ENCODE results near the gene PGP.
A peak's percentile ranks its signal among the peaks of the same experiment; 100 is the strongest.

Gene PGP

GRCh38 chr16:2237493-2238149 lies 23.0 kb upstream of the PGP start:
- no peak for DNase-seq

- no peak for DNase-seq
Measured at GRCh38 chr16:2237102-2237482, 22.5 kb upstream of the PGP start.

DNA sequence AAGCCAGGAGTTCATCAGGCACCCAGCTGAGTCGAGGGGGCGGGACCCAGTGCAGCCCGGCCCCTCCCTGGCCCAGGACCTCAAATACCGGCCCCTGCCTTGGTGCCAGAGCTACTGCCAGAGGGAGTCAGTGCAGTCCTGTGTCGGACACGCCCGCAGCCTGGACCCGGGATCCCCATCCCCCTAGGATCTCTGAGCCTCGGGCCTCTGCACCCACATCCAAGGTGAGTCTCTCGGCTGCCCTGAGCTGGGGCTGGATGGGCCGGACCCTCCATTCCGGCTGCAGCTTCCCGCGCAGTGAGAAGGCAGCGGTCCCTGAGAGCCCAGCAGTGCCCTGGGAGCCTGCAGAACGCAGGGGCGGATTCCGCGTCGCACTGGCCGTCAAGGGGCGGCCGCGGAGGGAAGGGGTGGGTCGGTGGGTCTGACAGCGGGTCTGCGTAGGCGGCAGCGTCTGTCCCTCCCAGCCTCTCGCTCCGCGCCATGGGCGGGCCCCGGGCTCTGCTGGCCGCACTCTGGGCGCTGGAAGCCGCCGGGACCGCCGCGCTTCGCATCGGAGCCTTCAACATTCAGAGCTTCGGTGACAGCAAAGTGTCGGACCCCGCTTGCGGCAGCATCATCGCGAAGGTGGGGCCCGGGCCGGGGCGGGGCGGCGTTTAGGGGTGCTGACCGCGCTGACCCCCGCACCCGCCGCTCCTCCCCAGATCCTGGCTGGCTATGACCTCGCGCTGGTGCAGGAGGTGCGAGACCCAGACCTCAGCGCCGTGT lies 21.9 kb upstream of the PGP start, which contains the start of gene DNASE1L2:
TSS of gene DNASE1L2 (plus strand) at position 108 of the 765 bp plus-strand sequence. CDS start at position 481, 373 bp downstream.
- peak in 1 of 2 donors; percentile 6 for DNase-seq

DNA sequence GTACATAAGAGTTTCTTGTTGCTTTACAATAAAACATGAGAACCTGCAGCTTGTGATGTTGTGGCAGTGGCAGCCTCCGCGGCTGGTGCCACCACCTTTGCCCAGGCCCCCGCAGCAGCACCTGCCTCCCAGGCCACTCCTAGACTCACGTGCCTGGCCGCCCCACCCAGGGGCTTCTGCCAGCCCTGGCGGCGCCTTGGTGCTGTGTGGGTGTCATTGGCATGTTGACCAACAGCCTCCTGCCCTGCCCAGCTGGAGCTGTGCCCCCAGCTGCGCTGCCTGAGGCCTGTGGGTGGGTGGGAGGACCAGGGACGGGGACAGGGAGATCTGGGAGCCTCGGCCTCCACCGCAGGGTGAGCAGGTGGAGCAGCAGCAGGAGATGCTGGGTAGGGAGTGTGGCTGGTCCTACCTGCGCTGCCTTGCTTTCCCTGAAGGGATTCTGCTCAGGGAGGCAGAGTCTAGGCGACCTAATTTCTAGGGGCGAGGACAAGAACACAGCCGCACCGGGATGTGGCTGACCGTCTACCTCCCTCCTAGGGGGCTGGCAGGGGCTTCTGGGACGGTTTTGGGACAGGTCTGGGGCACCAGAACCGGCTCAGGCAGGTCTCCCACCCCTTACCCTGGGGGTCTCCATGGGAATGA lies 21.2 kb upstream of the PGP start:
- no peak for DNase-seq

- DNase-seq, result no peak
Measured at GRCh38 chr16:2235234-2235651, 20.6 kb upstream of the PGP start.

GRCh38 chr16:2234813-2235170 lies 20.2 kb upstream of the PGP start:
- no peak for DNase-seq

DNA sequence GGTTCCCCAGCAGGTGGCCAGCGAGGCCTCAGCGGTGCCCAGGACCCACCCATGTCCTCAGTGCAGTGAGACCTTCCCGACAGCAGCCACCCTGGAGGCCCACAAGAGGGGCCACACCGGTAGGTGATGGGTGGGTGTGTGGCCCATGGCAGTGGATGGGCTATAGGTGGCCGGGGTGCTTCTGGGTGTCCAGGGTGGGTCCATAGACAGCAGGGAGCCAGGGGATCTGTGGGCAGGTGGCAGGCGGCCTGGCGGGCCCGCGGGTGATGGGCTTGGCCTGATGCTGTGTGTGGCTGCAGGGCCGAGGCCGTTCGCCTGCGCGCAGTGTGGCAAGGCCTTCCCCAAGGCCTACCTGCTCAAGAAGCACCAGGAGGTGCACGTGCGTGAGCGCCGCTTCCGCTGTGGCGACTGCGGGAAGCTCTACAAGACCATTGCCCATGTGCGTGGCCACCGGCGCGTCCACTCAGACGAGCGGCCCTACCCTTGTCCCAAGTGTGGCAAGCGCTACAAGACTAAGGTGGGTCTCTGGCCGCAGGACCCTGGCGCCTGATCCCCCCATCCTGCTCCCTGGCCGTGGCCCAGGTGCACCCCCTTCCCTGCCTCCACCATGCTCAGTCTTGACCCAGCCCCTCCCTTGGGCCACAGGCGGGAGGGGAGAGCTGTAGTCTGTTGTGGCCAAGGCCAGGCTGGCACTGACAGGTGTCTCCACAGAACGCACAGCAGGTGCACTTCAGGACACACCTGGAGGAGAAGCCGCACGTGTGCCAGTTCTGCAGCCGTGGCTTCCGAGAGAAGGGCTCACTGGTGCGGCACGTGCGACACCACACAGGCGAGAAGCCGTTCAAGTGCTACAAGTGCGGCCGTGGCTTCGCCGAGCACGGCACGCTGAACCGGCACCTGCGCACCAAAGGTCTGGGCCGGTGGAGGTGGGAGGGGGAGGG lies 19.5 kb upstream of the PGP start:
- DNase-seq, result no peak

GRCh38 chr16:2233046-2233775 lies 18.6 kb upstream of the PGP start:
- DNase-seq, result no peak

DNA sequence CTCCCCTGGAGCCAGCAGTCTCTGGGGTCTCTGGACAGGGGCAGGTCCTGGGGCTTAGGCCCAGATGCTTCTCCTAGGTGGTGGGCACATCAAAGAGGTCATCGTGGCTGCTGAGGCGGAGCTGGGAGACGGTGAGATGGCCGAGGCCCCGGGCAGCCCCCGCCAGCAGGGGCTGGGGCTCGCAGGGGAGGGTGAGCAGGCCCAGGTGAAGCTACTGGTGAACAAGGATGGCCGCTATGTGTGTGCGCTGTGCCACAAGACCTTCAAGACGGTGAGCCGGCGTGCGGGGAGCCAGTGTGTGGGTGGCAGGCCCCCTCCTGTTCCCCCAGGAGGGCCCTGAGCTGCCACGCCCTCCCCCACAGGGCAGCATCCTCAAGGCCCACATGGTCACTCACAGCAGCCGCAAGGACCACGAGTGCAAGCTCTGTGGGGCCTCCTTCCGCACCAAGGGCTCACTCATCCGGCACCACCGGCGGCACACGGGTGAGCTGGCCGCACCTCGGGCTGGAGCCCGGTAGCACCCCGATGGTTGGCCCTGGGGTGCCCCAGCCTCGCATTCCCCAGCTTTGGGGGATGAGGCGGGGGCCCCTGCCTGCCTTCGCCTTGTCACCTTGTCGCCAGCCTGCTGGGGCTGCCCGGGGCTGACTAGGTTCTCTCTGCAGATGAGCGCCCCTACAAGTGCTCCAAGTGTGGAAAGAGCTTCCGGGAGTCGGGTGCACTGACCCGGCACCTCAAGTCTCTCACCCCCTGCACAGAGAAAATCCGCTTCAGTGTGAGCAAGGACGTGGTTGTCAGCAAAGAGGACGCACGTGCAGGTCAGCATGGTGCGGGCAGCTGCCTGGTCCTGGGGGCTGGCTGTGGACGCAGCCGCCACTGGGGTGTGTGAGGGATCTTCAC lies 17.7 kb upstream of the PGP start:
- no peak for DNase-seq

DNA sequence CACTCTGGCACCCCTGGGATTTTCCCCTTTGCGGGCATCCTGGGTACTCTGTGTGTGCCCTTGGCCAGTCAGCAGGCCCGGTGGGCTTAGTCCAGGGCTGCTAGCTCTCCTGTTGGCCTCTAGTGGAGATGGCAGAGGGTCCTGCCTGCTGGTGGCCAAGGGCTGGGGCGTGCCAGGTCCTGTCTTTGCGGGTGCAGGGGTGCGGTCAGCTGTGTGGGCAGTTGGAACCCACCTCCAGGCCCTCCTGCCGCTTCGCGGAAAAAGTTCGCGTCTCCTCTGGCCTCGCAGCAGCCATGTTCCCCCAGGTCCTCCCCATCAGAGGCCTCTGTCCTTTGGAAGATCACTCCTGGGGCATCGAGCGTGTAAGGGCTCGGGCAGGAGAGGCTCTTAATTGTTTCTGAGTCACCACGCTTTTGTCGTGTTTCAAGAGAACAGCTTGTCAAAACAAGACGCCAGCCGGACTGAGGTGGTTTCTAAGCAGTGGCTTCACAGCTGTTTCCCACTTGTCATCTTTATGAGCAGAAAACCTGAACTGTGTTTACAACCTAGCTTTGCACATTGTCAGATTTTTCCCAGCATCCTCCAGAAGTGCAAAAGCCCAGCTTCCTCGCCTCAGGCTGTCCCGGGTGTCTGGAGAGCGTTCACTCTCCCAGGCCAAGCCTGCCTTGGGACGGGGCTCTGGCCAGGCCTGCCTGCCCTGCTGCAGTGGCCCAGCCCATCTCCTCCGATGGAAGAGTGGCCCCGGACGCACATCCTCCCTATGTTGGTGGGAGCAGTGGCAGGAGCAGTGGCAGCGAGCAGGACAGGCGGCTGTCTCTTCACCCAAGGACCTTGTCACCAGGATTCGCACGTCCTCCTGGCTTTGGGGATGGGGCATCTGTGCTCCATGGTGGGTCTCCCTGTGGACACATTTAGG lies 16.6 kb upstream of the PGP start:
- DNase-seq, result no peak

DNA sequence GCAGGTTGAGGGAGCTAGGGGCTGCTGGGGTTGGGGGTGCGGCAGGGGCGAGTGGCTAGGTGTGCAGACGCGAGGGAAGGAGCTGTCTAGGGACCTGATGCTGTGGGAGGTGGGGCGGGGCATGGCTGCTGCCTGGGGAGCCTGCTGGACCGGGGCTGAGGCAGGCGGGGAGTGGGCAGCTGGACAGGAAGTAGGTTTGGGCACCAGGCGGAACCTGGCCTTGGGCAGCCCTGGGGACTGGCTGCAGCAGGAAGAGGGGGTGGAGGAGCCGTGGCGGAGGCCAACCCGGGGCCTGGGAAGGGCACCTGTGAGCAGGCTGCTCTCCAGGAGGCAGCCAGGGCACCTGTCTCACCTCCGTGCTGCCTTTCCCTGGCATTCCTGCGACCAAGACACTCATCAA lies 15.7 kb upstream of the PGP start:
- DNase-seq, result peak in 1 of 2 donors; percentile 57

DNA sequence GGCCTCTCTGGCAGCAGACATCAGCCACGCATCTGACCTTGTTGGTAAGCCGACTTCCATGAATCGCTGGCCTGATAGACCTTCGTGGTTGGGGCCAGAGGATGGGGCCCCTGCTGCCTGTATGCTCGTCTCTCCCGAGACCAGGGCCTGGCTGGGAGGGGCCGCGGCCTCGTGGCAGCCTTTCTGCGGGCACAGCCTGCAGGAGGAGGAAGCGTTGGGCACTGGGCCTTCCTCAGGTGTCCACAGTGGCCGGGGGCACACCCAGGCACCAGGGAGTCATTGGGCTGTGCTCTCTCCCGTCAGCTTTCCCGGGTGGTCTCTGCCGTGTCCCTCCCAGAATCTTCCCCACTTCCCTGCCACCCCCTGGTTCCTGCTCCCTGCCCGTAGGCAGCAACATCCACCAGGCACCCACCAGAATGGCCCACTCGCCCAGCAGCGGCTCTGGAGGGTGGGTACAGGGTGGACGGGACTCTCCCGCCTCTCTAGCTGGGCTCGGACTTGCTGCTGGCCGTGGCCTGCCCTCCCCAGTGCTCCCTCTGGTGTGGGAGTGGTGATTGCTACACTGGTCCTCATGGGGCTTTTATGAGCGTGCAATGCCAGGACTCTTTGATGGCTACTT lies 15.1 kb upstream of the PGP start:
- peak in 1 of 2 donors; percentile 14 for DNase-seq

- DNase-seq, result no peak
Measured at GRCh38 chr16:2229091-2229490, 14.5 kb upstream of the PGP start.

- no peak for DNase-seq
Measured at GRCh38 chr16:2228161-2228824, 13.7 kb upstream of the PGP start.

- no peak for DNase-seq
Measured at GRCh38 chr16:2226918-2227317, 12.3 kb upstream of the PGP start.

GRCh38 chr16:2226245-2226793 lies 11.7 kb upstream of the PGP start:
- DNase-seq, result no peak

DNA sequence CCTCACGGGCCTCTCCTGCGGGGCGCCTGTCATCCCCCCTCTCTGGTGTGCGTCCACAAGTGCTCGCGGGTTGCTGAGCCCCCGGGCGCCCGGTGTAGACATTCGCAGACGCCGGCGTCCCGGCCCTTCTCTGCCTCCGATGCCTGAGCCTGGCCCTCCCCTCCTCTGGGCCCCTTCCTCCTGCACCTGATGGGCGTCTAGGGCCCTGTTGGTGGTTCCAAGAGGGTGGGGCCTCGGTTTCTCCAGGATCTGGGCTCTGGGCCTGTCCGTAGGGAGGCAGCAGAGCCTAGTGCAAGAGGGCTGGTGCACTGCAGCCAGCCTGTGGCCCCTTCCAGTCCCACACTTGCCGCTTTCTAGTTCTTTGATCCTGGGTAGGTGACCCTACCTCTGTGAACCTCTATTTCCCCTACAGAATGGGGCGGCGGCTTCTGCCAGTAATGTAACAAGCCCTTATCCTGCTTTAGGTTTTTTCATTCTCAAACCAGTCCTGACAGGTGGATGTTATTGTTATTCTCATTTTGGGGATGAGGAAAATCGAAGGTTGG lies 9.4 kb upstream of the PGP start:
- DNase-seq, result peak; percentile 26 to 59
